ENCODE results near the gene SDK1. TPM values are rescaled to one million over a fixed set of nuclear protein-coding genes. Genes with fewer than 3 reads are reported as not detected.

Gene SDK1
- total and polyA plus RNA-seq, 2 of the 8 experiments (the other 6 are each of a cell fraction or from before 2014, with no cell fraction given): 3.3 to 7.2 TPM

DNA sequence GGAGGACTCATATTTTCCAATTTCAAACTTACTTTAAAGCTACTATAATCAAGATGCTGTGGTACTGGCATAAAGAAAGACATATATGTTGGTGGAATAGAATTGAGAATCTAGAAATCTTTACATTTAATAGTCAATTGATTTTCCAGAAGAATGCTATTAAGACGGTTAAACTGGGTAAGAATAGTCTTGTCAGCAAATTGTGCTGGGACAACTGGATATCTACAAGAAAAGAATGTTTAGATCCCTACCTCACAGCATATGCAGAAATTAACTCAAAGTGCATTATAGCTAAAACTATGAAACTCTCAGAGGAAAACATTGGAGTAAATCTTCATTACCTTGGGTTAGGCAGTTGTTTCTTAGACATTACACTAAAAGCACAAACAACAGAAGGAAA lies 203.3 kb downstream of the SDK1 start:
- no peaks in the 10 kb centered on the region for H3K79me2 ChIP-seq (ENCODE audit: control insufficient read depth in 1 of 2, insufficient read depth in 2 of 2, low read length in 2 of 2)
- H4K8ac ChIP-seq (ENCODE audit: extremely low read depth, insufficient read depth, low read length): no peak overlapping the region
- H3K4me1 ChIP-seq (replicated peaks in 1 of 4; ENCODE audit: control insufficient read depth in 3 of 4, insufficient read depth in 4 of 4, low read length in 3 of 4): no peaks in the 10 kb centered on the region
- H3K14ac ChIP-seq (ENCODE audit: insufficient read length): no peak overlapping the region
- H3K36me3 ChIP-seq (ENCODE audit: control insufficient read depth in 2 of 4, insufficient read depth in 4 of 4, low read length in 3 of 4): no peaks in the 10 kb centered on the region; a peak in 1 of 8 replicates
- H4K20me1 ChIP-seq (replicated peaks in 1 of 2; ENCODE audit: control insufficient read depth in 1 of 2, insufficient read depth in 2 of 2, low read length in 2 of 2): no peaks in the 10 kb centered on the region
- no peak overlapping the region for H2AK5ac ChIP-seq (ENCODE audit: low read depth, low read length)
- no peak overlapping the region for H3K18ac ChIP-seq (ENCODE audit: extremely low read depth, low read length)
- no peak overlapping the region for H2BK20ac ChIP-seq (ENCODE audit: low read length)
- H3K23ac ChIP-seq (ENCODE audit: insufficient read length): no peak overlapping the region
- no peak overlapping the region for H3K56ac ChIP-seq (replicated peaks; ENCODE audit: insufficient read length, low read depth, low read length)
- H2BK15ac ChIP-seq (ENCODE audit: low read length): no peak overlapping the region
- H2BK120ac ChIP-seq (replicated peaks; ENCODE audit: low read depth, low read length): no peak overlapping the region
- CTCF ChIA-PET (ENCODE audit: partially characterized antibody): interaction anchor here (0.6 to 0.7 kb wide), 2 partner anchors 317 to 629 kb away, joined by 3 to 4 read pairs; no protein-coding TSS in a partner anchor
- FAIRE-seq: no peak
- H3K4me2 ChIP-seq (ENCODE audit: insufficient read depth in 1 of 2, low read depth in 2 of 2, low read length in 2 of 2): no peak overlapping the region
- no peak overlapping the region for H4K91ac ChIP-seq (replicated peaks; ENCODE audit: insufficient read length, low read length)
- peaks cover 13 to 14% of the 10 kb centered on the region in 2 experiments; a peak in 2 of 4 replicates for H3K9me3 ChIP-seq (ENCODE audit: insufficient read depth in 2 of 2, low read depth in 1 of 2, low read length in 1 of 2)
- POLR2A ChIA-PET (ENCODE audit: partially characterized antibody): no interaction called here
- TF ChIP-seq YY1 (IDR thresholded peaks at IDR 0.05; ENCODE audit: low read depth, low read length) (no peak), MAFK (IDR thresholded peaks at IDR 0.05; ENCODE audit: low read depth, low read length) (peak; percentile 53; the same call in 1 of the 2 replicates)
- H3K4ac ChIP-seq (replicated peaks; ENCODE audit: insufficient read length, low read depth, low read length): no peak overlapping the region
- H3K4me3 ChIP-seq (ENCODE audit: extremely low read depth in 1 of 4, insufficient read depth in 2 of 4, low read depth in 3 of 4, low read length in 4 of 4): no peak overlapping the region
- DNase-seq (ENCODE audit: low read depth in 1 of 2, low spot score in 2 of 2): no peak
- H2BK12ac ChIP-seq (ENCODE audit: low read depth, low read length): no peak overlapping the region
- no peak overlapping the region for H3K27ac ChIP-seq (ENCODE audit: low read depth, low read length)
- H3K27me3 ChIP-seq (replicated peaks in 1 of 4; ENCODE audit: control insufficient read depth in 3 of 4, extremely low read depth in 1 of 4, insufficient read depth in 3 of 4, low read length in 3 of 4): no peaks in the 10 kb centered on the region
- H4K5ac ChIP-seq (ENCODE audit: insufficient read length, low read depth, low read length): no peak overlapping the region
- H2BK5ac ChIP-seq (ENCODE audit: low read depth, low read length): no peak overlapping the region
- H2AFZ ChIP-seq (ENCODE audit: low read length): no peak overlapping the region
- H3K9ac ChIP-seq (replicated peaks in 1 of 4; ENCODE audit: extremely low read depth in 1 of 4, low read depth in 3 of 4, low read length in 3 of 4): no peak overlapping the region
- no peaks in the 10 kb centered on the region for H3K23me2 ChIP-seq (ENCODE audit: low read depth, low read length)
- WGBS, 2 experiments (ENCODE audit: extremely low coverage in 1 of 2, insufficient coverage in 1 of 2, insufficient read length in 1 of 2, insufficient replicate concordance in 2 of 2, low coverage in 1 of 2, low lambda C conversion rate in 2 of 2, missing lambda C conversion rate in 1 of 2): 89% methylated on average over 1 of the region's 1 CpG; no CpG with 5 or more reads in 1 of the 2 experiments
- no peaks in the 10 kb centered on the region for H3K79me1 ChIP-seq (ENCODE audit: low read depth, low read length)
